ENCODE data around the gene BFSP1.

Gene BFSP1

GRCh38 chr20:17479063-17479657 lies 52.0 kb downstream of the BFSP1 start:
- TF ChIP-seq CTCF (IDR thresholded peaks at IDR 0.05): no peak

- no peak for TF ChIP-seq CTCF (IDR thresholded peaks at IDR 0.05)
These were observed 57.5 kb downstream of the BFSP1 start for GRCh38 chr20:17473659-17474058.

- TF ChIP-seq CTCF (IDR thresholded peaks at IDR 0.05): no peak
These were observed 59.5 kb downstream of the BFSP1 start for GRCh38 chr20:17471606-17472187.

GRCh38 chr20:17470973-17471372 lies 60.2 kb downstream of the BFSP1 start:
- no peak for TF ChIP-seq CTCF (IDR thresholded peaks at IDR 0.05)

GRCh38 chr20:17470521-17470920 lies 60.7 kb downstream of the BFSP1 start:
- TF ChIP-seq CTCF (IDR thresholded peaks at IDR 0.05): no peak

- TF ChIP-seq CTCF (IDR thresholded peaks at IDR 0.05): no peak
These were observed 61.7 kb downstream of the BFSP1 start for GRCh38 chr20:17469246-17470030.

- TF ChIP-seq CTCF (IDR thresholded peaks at IDR 0.05): no peak
These were observed 62.9 kb downstream of the BFSP1 start for GRCh38 chr20:17468073-17468840.
